KMS-11 (cell line): ENCODE measurements around the gene CAMKMT.

ENCODE experiments used
- H2AFZ ChIP-seq: fragments of 200-600 bp; sonication (generic); 2 replicates; pipeline ENCODE4 v1.6.1; 2016; ENCODE audit warnings: antibody characterized with exemption, mixed run types, low read depth
- H3K27ac ChIP-seq: fragments of 200-600 bp; sonication (generic); 2 replicates; pipeline ENCODE4 v1.6.1; 2016; ENCODE audit warnings: mild to moderate bottlenecking, mixed run types
- H3K27me3 ChIP-seq: fragments of 200-600 bp; sonication (generic); 2 replicates; pipeline ENCODE4 v1.6.1; 2017; ENCODE audit warnings: mild to moderate bottlenecking, low read depth, mixed run types, moderate library complexity; ENCODE audit not compliant: insufficient read depth
- H3K36me3 ChIP-seq: fragments of 200-600 bp; sonication (generic); 2 replicates; pipeline ENCODE4 v1.6.1; 2017; ENCODE audit warnings: mild to moderate bottlenecking, mixed run types; ENCODE audit not compliant: insufficient read depth
- H3K4me1 ChIP-seq: fragments of 200-600 bp; sonication (generic); 2 replicates; pipeline ENCODE4 v1.6.1; 2016; ENCODE audit warnings: mild to moderate bottlenecking, low read depth, mixed run types; ENCODE audit not compliant: poor library complexity, severe bottlenecking
- H3K4me2 ChIP-seq: fragments of 200-600 bp; sonication (generic); 2 replicates; pipeline ENCODE4 v1.7.0; 2016; ENCODE audit warnings: mild to moderate bottlenecking, mixed run types
- H3K4me3 ChIP-seq: fragments of 200-600 bp; sonication (generic); IDR thresholded peaks from 2 replicates; pipeline ENCODE4 v1.6.1; 2017; ENCODE audit warnings: low read depth, low read length, mixed read lengths; ENCODE audit not compliant: insufficient read depth
- H3K79me2 ChIP-seq: fragments of 200-600 bp; sonication (generic); 2 replicates; pipeline ENCODE4 v1.6.1; 2016; ENCODE audit warnings: low read depth, mixed run types; ENCODE audit not compliant: insufficient read depth
- H3K9ac ChIP-seq: fragments of 200-600 bp; sonication (generic); 2 replicates; pipeline ENCODE4 v1.6.1; 2016; ENCODE audit warnings: mild to moderate bottlenecking, mixed run types
- H4K20me1 ChIP-seq: fragments of 200-600 bp; sonication (generic); 2 replicates; pipeline ENCODE4 v1.6.1; 2016; ENCODE audit warnings: mild to moderate bottlenecking, mixed run types; ENCODE audit not compliant: insufficient read depth
- CTCF ChIP-seq: fragments of 200-600 bp; sonication (generic); conservative IDR thresholded peaks from 2 replicates; pipeline ENCODE4 v1.6.1; 2017; ENCODE audit warnings: low read depth, mild to moderate bottlenecking, antibody characterized with exemption, low read length, moderate library complexity, mixed read lengths

Gene CAMKMT

GRCh38 chr2:44688456-44689124 is 326.8 kb downstream of the CAMKMT start:
- Histone ChIP-seq H3K27me3 (no peaks in the 10 kb centered on the region), H3K36me3 (no peaks in the 10 kb centered on the region), H3K27ac (no peak overlapping the region), H3K9ac (no peak overlapping the region), H2AFZ (no peak overlapping the region), H3K4me2 (no peak overlapping the region), H3K4me1 (no peaks in the 10 kb centered on the region), H3K79me2 (no peaks in the 10 kb centered on the region), H4K20me1 (no peaks in the 10 kb centered on the region), H3K4me3 (no peak overlapping the region)
- no peak for TF ChIP-seq CTCF

- no peaks in the 10 kb centered on the region for H4K20me1 ChIP-seq
- no peaks in the 10 kb centered on the region for H3K27me3 ChIP-seq
- H3K9ac ChIP-seq = no peak overlapping the region
- no peaks in the 10 kb centered on the region for H3K36me3 ChIP-seq
- H3K4me1 ChIP-seq = no peaks in the 10 kb centered on the region
- no peak for TF ChIP-seq CTCF
- no peak overlapping the region for H3K4me2 ChIP-seq
- H3K4me3 ChIP-seq = no peak overlapping the region
- H3K27ac ChIP-seq = no peak overlapping the region
- no peaks in the 10 kb centered on the region for H3K79me2 ChIP-seq
- no peak overlapping the region for H2AFZ ChIP-seq
Measured at GRCh38 chr2:44689516-44689915, 327.8 kb downstream of the CAMKMT start.

GRCh38 chr2:44691174-44691785 is 329.5 kb downstream of the CAMKMT start:
- no peak overlapping the region for H3K27ac ChIP-seq
- no peak overlapping the region for H2AFZ ChIP-seq
- TF ChIP-seq CTCF = no peak
- no peaks in the 10 kb centered on the region for H3K27me3 ChIP-seq
- no peaks in the 10 kb centered on the region for H3K36me3 ChIP-seq
- H3K4me1 ChIP-seq = no peaks in the 10 kb centered on the region
- no peak overlapping the region for H3K4me3 ChIP-seq
- no peaks in the 10 kb centered on the region for H4K20me1 ChIP-seq
- no peak overlapping the region for H3K9ac ChIP-seq
- no peaks in the 10 kb centered on the region for H3K79me2 ChIP-seq
- H3K4me2 ChIP-seq = no peak overlapping the region

- no peak overlapping the region for H3K9ac ChIP-seq
- no peak for TF ChIP-seq CTCF
- no peak overlapping the region for H3K4me2 ChIP-seq
- no peaks in the 10 kb centered on the region for H3K4me1 ChIP-seq
- H4K20me1 ChIP-seq = no peaks in the 10 kb centered on the region
- no peaks in the 10 kb centered on the region for H3K27me3 ChIP-seq
- no peaks in the 10 kb centered on the region for H3K36me3 ChIP-seq
- no peak overlapping the region for H2AFZ ChIP-seq
- H3K4me3 ChIP-seq = no peak overlapping the region
- no peak overlapping the region for H3K27ac ChIP-seq
- no peaks in the 10 kb centered on the region for H3K79me2 ChIP-seq
Measured at GRCh38 chr2:44692821-44693220, 331.1 kb downstream of the CAMKMT start.
